Activated T-cell treated with anti-CD3 and anti-CD28 coated beads for 1 hour (primary cell): ENCODE results near the gene GUCA1A.
A peak's percentile ranks its signal among the peaks of the same experiment; 100 is the strongest.
"Not testable (repeated sequence)": the region's sequence is repeated elsewhere in the genome, so short reads cannot be mapped to it uniquely, and the experiment has no call there.

Experiments
- DNase-seq: peaks from one replicate; pipeline ENCODE4 v3.0.0-alpha.2; 2020; ENCODE audit warnings: low read depth

The GUCA1A gene

DNA sequence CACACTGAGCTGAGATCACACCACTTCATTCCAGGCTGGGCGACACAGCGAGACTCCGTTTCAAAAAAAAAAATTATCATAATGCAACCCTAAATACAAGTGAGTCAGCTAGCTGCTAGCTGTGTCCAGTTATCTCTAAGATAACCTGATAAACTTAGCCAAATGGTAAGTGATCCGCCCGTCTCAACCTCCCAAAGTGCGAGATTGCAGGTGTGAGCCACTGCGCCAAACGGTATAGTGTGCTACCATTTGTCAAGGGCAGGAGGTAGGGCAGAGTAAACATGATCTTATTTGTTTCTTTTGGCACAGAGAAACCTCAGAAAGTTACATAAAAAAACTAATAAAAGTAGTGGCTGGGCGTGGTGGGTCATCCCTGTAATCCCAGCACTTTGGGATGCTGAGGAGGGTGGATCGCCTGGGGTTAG lies 26.0 kb upstream of the GUCA1A start:
- no peak for DNase-seq

GRCh38 chr6:42148058-42148457 lies 25.1 kb upstream of the GUCA1A start:
- DNase-seq, result no peak

GRCh38 chr6:42150254-42150653 lies 22.9 kb upstream of the GUCA1A start:
- DNase-seq, result no peak

- no peak for DNase-seq
These were observed 21.1 kb upstream of the GUCA1A start for GRCh38 chr6:42152024-42152423.

GRCh38 chr6:42152528-42153213 lies 20.5 kb upstream of the GUCA1A start:
- DNase-seq, result not testable (repeated sequence)

DNA sequence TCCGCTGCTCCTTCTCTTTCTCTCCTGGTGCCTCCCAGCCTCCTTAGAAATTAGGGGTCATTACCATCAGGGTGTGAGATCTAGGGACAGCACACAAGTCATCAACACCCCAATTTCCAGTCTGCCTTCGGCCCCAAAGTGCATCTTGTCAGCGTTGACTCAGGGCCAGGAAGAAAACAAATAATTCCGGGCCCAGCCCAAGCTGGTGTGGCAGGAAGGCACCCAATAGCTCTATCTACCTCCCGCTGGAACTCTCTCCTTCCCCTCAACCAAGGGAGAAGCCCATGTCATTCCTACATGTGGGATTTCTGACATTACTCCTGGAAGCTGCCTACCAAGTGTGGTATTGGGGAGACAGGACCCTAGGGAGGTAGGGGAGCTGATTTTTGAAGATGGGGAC lies 19.2 kb upstream of the GUCA1A start:
- DNase-seq, result no peak

DNA sequence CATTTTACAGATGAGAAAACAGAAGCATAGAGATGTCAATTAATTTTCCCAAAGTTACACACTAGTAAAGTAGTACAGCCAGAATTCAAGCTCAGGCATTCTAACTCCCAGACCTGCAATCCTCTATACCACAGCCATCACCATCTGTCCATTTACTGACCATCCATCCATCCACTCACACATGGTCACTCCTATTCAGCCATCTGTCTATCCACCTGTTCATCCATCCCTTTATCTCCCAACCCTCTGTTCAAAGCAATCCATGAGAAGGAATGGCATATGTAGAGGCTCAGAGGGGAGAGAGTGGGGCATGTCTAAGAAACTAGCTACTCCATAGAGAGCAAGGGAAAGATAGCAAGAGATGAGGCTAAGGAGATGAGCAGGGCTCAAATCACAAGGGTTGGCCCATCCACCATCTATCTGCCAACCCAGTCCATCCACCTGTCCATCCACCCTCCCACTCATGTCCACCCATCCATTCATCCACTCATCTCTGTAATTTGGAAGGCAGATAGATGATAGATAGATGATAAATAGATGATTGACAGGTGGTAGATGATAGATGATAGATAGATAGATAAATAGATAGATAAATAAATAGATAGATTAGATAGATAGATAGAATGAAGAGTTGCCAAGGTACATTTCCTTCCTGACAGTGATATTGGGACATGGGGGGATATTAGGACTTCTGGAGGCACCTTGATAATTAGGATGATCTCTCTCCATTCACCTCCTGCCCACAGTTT lies 18.5 kb upstream of the GUCA1A start:
- no peak for DNase-seq

- DNase-seq, result no peak
These were observed 17.9 kb upstream of the GUCA1A start for GRCh38 chr6:42155293-42155692.

GRCh38 chr6:42156638-42157037 lies 16.5 kb upstream of the GUCA1A start:
- no peak for DNase-seq

- no peak for DNase-seq
These were observed 15.2 kb upstream of the GUCA1A start for GRCh38 chr6:42158011-42158410.

- no peak for DNase-seq
These were observed 14.5 kb upstream of the GUCA1A start for GRCh38 chr6:42158631-42159030.

DNA sequence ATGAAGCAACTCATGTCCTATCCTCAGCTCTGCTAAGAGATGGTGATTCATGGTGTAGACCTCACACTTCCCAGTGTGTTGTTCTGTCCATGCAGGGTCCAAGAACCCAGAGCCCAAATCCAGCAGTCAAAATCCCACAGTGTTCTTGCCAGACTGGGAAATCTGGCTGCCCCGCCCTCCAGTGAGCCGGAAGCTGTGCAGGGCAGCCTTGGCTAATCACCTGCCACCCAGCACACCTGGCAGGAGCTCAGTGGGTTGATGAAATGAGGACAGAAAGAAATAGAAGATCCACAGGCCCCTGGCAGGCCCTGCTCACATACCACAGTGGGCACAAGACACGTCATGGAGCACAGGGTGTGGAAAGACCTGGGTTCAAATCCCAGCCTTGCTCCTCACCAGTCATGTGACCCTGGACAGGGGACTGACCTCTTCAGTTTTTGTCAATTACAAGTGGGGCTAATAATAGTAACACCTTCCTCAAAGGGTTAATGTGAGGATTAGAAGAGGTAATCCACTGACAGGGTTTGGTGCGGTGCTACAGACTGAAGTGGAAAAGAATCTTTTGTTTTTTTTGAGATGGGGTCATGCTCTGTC lies 13.6 kb upstream of the GUCA1A start:
- no peak for DNase-seq

GRCh38 chr6:42162384-42162783 lies 10.8 kb upstream of the GUCA1A start:
- DNase-seq, result no peak

GRCh38 chr6:42162812-42163211 lies 10.4 kb upstream of the GUCA1A start:
- DNase-seq, result no peak

DNA sequence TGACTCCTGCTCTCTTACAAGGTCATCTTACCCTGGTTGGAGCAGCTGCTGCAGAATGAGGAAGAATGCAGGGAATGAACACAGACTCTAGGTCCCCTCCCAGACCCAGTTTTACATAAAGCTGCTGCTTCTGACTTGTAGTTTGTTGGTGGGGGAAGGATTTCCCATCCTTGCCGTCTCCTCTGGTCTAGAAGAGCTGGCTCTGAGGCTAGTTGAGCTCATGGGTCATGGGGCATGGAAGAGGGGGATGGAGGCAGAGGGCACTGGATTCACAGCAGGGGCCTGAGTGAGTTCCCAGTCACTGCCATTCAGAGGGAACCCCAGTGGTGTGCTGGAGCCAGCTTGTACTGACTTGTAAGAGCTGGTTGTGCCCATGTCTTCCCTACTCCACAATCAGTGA lies 9.2 kb upstream of the GUCA1A start:
- DNase-seq, result no peak

DNA sequence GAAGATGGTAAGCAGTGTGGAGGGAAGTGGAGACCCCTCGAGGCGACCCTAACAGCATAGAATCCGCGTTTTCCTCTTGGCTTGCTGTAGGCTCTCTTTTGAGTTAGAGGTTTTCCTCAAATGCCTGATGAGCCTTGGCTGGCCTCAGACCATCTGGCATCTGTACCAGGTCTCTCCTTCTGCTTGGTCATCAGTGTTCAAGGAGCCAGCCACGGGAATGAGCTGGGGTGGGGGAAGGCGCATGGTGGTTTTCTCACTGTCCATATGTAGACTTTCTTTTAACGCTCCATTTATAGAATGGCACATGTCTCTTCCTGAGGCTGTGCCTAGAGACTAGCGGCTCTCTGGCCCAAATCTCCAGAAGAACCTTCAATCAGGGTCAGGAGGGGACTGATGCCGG lies 8.1 kb upstream of the GUCA1A start:
- no peak for DNase-seq

- DNase-seq, result peak; percentile 71
These were observed 6.6 kb upstream of the GUCA1A start for GRCh38 chr6:42166444-42167141.

- DNase-seq, result no peak
These were observed 4.5 kb upstream of the GUCA1A start for GRCh38 chr6:42168650-42169049.

GRCh38 chr6:42169780-42170179 lies 3.4 kb upstream of the GUCA1A start:
- not testable (repeated sequence) for DNase-seq

GRCh38 chr6:42171813-42172581 lies 1.2 kb upstream of the GUCA1A start:
- no peak for DNase-seq

DNA sequence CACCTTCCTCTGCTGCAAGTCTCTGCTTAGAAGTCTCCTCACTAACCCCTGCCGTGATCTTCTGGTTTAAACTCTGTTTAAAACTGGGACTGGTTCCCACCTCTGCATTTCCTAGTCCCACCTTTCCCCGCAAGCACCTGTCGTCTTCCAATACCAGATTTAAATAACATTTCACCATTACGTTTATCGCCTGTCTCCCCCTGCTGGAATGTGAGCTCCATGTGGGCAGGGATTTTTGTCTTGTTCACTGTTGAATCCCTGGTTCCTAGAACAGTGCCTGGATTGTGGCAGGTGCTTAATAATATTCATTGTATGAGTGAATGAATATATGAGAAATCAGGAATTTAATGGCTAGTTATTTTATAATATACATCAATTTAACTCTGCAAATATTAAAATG lies 2.7 kb downstream of the GUCA1A start:
- DNase-seq, result no peak

DNA sequence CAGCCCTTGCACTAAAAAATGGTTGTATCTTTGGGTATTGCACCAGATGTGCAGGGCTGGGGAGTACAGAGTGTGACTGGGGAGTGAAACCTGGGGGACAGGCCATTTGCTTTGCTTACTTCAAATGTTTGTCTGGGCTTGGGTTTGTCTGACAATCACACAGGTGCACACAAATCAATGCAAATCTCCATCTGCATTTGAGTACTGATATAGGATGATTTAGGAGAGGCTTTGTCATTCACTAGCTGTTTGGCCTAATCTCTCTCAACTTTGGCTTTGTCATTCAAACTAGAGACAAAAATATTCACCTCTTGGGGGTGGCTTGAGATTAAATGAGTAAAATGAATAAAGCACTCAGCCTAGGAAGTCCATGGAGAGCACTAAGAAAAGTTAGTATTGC lies 3.8 kb downstream of the GUCA1A start:
- no peak for DNase-seq
